Gastroesophageal sphincter (tissue), 4 donors: Measurements from ENCODE around the gene SCAMP5. TPM values are rescaled to one million over a fixed set of nuclear protein-coding genes. Genes with fewer than 3 reads are reported as not detected.

Experiments used
- ATAC-seq: fragments of 150-250 bp; one replicate; pipeline ENCODE4 v1.9.1; 2016; ENCODE audit warnings: mild to moderate bottlenecking, moderate library complexity
- H3K27ac ChIP-seq, 4 donors: fragments of 200-600 bp; sonication (generic) in 3 of 4; 1 replicate in 3 of 4; 2 replicates in 1 of 4; pipeline ENCODE4 v1.5.1; 2016 to 2019
- H3K27me3 ChIP-seq: fragments of 200-600 bp; sonication (generic); one replicate; pipeline ENCODE4 v1.5.1; 2019
- H3K36me3 ChIP-seq, 2 donors: fragments of 200-600 bp; sonication (generic); one replicate each; pipeline ENCODE4 v1.5.1; 2019; ENCODE audit warnings: control low read depth in 1 of 2
- H3K4me1 ChIP-seq, 3 donors: fragments of 200-600 bp; sonication (generic); 1 replicate in 2 of 3; 2 replicates in 1 of 3; pipeline ENCODE4 v1.5.1; 2016 to 2019; ENCODE audit warnings: control low read depth in 2 of 3
- H3K4me3 ChIP-seq, 2 donors: fragments of 200-600 bp; sonication (generic); one replicate each; pipeline ENCODE4 v1.5.1; 2019; ENCODE audit warnings: mild to moderate bottlenecking in 1 of 2, moderate library complexity in 1 of 2
- H3K9me3 ChIP-seq, 3 donors: fragments of 200-600 bp; sonication (generic); one replicate each; pipeline ENCODE4 v1.5.1; 2017 to 2019; ENCODE audit warnings: control low read depth in 2 of 3
- EP300 ChIP-seq: sonication (generic); formaldehyde crosslinking; IDR thresholded peaks from one replicate; pipeline ENCODE4 v1.6.1; 2017; ENCODE audit warnings: antibody characterized with exemption, mild to moderate bottlenecking
- POLR2A ChIP-seq, 2 donors: fragments of 450-650 bp; IDR thresholded peaks; one replicate each; pipeline ENCODE4 v1.6.1; 2017; ENCODE audit warnings: antibody characterized with exemption in 2 of 2, mild to moderate bottlenecking in 2 of 2, moderate library complexity in 1 of 2
- POLR2AphosphoS5 ChIP-seq: sonication (generic); formaldehyde crosslinking; IDR thresholded peaks from one replicate; pipeline ENCODE4 v1.6.1; 2017; ENCODE audit warnings: antibody characterized with exemption
- WGBS, 2 donors: methylation state at CpG; one replicate each; pipeline ENCODE4 v1.1.5; 2018; ENCODE audit warnings: low coverage in 1 of 2; 5-methylcytosine and 5-hydroxymethylcytosine counted together
- total RNA-seq, 4 donors: library from RNA; depleted of rRNA; stranded (reverse); fragments of >200 nt; gene quantifications; one replicate each; pipeline ENCODE4 v1.1.0, GENCODE V29; 2016
- TF ChIP-seq, protein P1 (sequence below), 4 experiments: fragments of 200-600 bp in 2 of 4; fragments of 450-650 bp in 2 of 4; sonication (generic) in 1 of 4; IDR thresholded peaks; one replicate each; pipeline ENCODE4 v1.5.1; 2017 to 2019; ENCODE audit warnings: antibody characterized with exemption in 4 of 4, mild to moderate bottlenecking in 2 of 4, moderate library complexity in 2 of 4

Gene SCAMP5
- total RNA-seq, 4 donors from 2014 or later, result 2.2 to 10.1 (median 5.6) TPM

GRCh38 chr15:75044258-75044878, 49.0 kb downstream of the SCAMP5 start:
- ATAC-seq, result no peak
- Histone ChIP-seq H3K4me3 (peak overlapping the region in 1 of 2 donors; percentile 22), H3K27me3 (no peaks in the 10 kb centered on the region), H3K9me3 (no peaks in the 10 kb centered on the region), H3K27ac (peak overlapping the region in 3 of 4 donors; percentile 80 to 84 (median 81)), H3K4me1 (peaks cover 0 to 73% (median 38%) of the 10 kb centered on the region in 3 donors), H3K36me3 (peaks cover 0 to 5% of the 10 kb centered on the region in 2 donors)
- WGBS, 2 donors, result 67 to 80% methylated on average over 1 to 9 of the region's 14 CpGs
- TF ChIP-seq POLR2AphosphoS5 (no peak), POLR2A (IDR thresholded peaks at IDR 0.05) (no peak), EP300 (no peak)
- TF ChIP-seq, protein P1, sequence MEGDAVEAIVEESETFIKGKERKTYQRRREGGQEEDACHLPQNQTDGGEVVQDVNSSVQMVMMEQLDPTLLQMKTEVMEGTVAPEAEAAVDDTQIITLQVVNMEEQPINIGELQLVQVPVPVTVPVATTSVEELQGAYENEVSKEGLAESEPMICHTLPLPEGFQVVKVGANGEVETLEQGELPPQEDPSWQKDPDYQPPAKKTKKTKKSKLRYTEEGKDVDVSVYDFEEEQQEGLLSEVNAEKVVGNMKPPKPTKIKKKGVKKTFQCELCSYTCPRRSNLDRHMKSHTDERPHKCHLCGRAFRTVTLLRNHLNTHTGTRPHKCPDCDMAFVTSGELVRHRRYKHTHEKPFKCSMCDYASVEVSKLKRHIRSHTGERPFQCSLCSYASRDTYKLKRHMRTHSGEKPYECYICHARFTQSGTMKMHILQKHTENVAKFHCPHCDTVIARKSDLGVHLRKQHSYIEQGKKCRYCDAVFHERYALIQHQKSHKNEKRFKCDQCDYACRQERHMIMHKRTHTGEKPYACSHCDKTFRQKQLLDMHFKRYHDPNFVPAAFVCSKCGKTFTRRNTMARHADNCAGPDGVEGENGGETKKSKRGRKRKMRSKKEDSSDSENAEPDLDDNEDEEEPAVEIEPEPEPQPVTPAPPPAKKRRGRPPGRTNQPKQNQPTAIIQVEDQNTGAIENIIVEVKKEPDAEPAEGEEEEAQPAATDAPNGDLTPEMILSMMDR (IDR thresholded peaks at IDR 0.05), result no peak

GRCh38 chr15:75045332-75046015, 50.1 kb downstream of the SCAMP5 start:
- no peak for ATAC-seq
- Histone ChIP-seq H3K27ac (peak overlapping the region in 2 of 4 donors; percentile 80 to 84), H3K9me3 (no peaks in the 10 kb centered on the region), H3K4me1 (peaks cover 0 to 83% (median 44%) of the 10 kb centered on the region in 3 donors), H3K27me3 (no peaks in the 10 kb centered on the region), H3K4me3 (no peak overlapping the region), H3K36me3 (peaks cover 0 to 5% of the 10 kb centered on the region in 2 donors)
- TF ChIP-seq EP300 (no peak), POLR2AphosphoS5 (no peak), POLR2A (IDR thresholded peaks at IDR 0.05) (no peak)
- TF ChIP-seq, protein P1 (IDR thresholded peaks at IDR 0.05), result no peak
- 87 to 90% methylated on average over 3 to 4 of the region's 6 CpGs for WGBS, 2 donors

GRCh38 chr15:75048394-75048793, 53.0 kb downstream of the SCAMP5 start:
- Histone ChIP-seq H3K27ac (peak overlapping the region in 1 of 4 donors; percentile 73), H3K36me3 (no peaks in the 10 kb centered on the region), H3K4me3 (no peak overlapping the region), H3K9me3 (no peaks in the 10 kb centered on the region), H3K4me1 (peaks cover 0 to 70% (median 35%) of the 10 kb centered on the region in 3 donors), H3K27me3 (no peaks in the 10 kb centered on the region)
- no peak for ATAC-seq
- no CpG with 5 or more reads among the region's 10 CpGs for WGBS, 2 donors
- TF ChIP-seq POLR2AphosphoS5, result no peak
- no peak for TF ChIP-seq POLR2A (IDR thresholded peaks at IDR 0.05)
- no peak for TF ChIP-seq EP300
- TF ChIP-seq, protein P1 (IDR thresholded peaks at IDR 0.05), result no peak

DNA sequence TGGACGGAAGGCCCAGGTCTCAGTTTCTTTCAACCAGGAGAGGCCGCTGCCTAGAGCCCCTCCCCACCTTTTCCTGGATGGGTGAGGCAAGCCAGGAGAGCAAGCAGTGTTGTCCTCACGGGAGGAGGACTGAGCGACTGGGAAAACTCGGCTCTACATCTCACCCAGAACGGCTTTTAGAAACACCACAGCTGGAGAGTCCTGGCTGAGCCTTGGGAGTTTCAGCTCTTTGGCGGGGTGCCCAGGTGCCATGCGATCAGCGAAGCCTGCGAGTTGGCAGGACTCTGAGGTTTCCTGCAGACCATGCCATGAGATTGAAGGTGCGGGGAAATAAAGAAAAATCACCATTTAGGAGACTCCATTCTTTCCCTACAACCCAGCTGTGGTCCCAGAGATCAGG, 54.0 kb downstream of the SCAMP5 start:
- WGBS, 2 donors, result 17% methylated on average over 1 of the region's 11 CpGs; no CpG with 5 or more reads in 1 of the 2 donors
- Histone ChIP-seq H3K4me1 (peaks cover 0 to 60% (median 30%) of the 10 kb centered on the region in 3 donors), H3K27me3 (no peaks in the 10 kb centered on the region), H3K36me3 (no peaks in the 10 kb centered on the region), H3K27ac (peak overlapping the region in 3 of 4 donors; percentile 47 to 73 (median 48)), H3K9me3 (no peaks in the 10 kb centered on the region), H3K4me3 (no peak overlapping the region)
- TF ChIP-seq POLR2A (IDR thresholded peaks at IDR 0.05), result no peak
- peak; percentile 29 for TF ChIP-seq POLR2AphosphoS5
- no peak for TF ChIP-seq EP300
- ATAC-seq, result peak; percentile 43

DNA sequence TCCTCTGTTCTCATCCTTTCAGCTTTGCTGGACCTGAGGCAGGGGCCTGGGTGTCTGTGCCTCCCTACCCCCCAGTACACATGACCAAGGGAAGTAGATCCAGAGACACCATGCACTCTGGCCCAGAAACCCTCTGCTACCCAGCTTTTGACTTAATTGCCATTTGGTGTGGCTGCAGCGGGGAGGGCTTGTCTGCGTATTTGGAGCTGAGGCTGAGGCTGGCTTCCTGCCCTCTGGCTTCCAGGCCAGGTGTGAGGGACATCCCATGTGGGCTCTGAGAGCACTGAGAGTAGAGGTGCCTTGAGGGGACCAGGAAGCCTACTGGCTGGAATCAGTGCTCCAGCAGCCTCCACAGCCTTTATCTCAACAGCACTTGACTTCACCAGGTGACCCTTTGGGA, 54.9 kb downstream of the SCAMP5 start:
- H3K27me3 ChIP-seq, result no peaks in the 10 kb centered on the region
- H3K27ac ChIP-seq, result no peak overlapping the region
- 80% methylated on average over 1 of the region's 2 CpGs; no CpG with 5 or more reads in 1 of the 2 donors for WGBS, 2 donors
- TF ChIP-seq POLR2A (IDR thresholded peaks at IDR 0.05) (no peak), EP300 (no peak), POLR2AphosphoS5 (no peak)
- TF ChIP-seq, protein P1 (IDR thresholded peaks at IDR 0.05), result no peak
- H3K4me1 ChIP-seq, result peaks cover 0 to 52% (median 28%) of the 10 kb centered on the region in 3 donors
- ATAC-seq, result no peak
- no peak overlapping the region for H3K4me3 ChIP-seq
- H3K36me3 ChIP-seq, result no peaks in the 10 kb centered on the region
- no peaks in the 10 kb centered on the region for H3K9me3 ChIP-seq
